GM23338 (cell line): ENCODE results near the gene IGSF21. TPM values are rescaled to one million over a fixed set of nuclear protein-coding genes. Genes with fewer than 3 reads are reported as not detected.

Experiments
- ATAC-seq: fragments of 200-7000 bp; cut with Tn5 transposase; 3 replicates; pipeline ENCODE4 v1.9.1; 2020
- DNase-seq: peaks from one replicate; pipeline ENCODE4 v3.0.0-alpha.2; 2015; ENCODE audit warnings: low spot score
- H2AFZ ChIP-seq: fragments of 200-600 bp; sonication (generic); 2 replicates; pipeline ENCODE4 v1.8.0; 2016; ENCODE audit warnings: antibody characterized with exemption, mild to moderate bottlenecking, moderate library complexity
- H3F3A ChIP-seq: fragments of 200-600 bp; sonication (generic); replicated peaks from 2 replicates; pipeline ENCODE4 v1.8.0; 2017; ENCODE audit warnings: antibody characterized with exemption, mixed run types, low read depth
- H3K27ac ChIP-seq: fragments of 200-600 bp; sonication (generic); 2 replicates; pipeline ENCODE4 v1.6.1; 2016; ENCODE audit warnings: low read depth
- H3K27me3 ChIP-seq: fragments of 200-600 bp; sonication (generic); 2 replicates; pipeline ENCODE4 v1.8.0; 2016; ENCODE audit warnings: mild to moderate bottlenecking, mixed run types, moderate library complexity; ENCODE audit not compliant: insufficient read depth
- H3K36me3 ChIP-seq: fragments of 200-600 bp; sonication (generic); 2 replicates; pipeline ENCODE4 v1.8.0; 2016; ENCODE audit warnings: mild to moderate bottlenecking; ENCODE audit not compliant: insufficient read depth
- H3K4me1 ChIP-seq: fragments of 200-600 bp; sonication (generic); 2 replicates; pipeline ENCODE4 v1.8.0; 2016; ENCODE audit warnings: mild to moderate bottlenecking, moderate library complexity; ENCODE audit not compliant: insufficient read depth
- H3K4me2 ChIP-seq: fragments of 200-600 bp; sonication (generic); 2 replicates; pipeline ENCODE4 v1.7.1; 2017; ENCODE audit warnings: mixed run types
- H3K4me3 ChIP-seq: fragments of 200-600 bp; sonication (generic); 2 replicates; pipeline ENCODE4 v1.6.1; 2016; ENCODE audit warnings: mixed run types
- H3K79me2 ChIP-seq: fragments of 200-600 bp; sonication (generic); replicated peaks from 2 replicates; pipeline ENCODE4 v1.8.0; 2017; ENCODE audit warnings: mild to moderate bottlenecking; ENCODE audit not compliant: insufficient read depth
- H3K9me2 ChIP-seq: fragments of 200-600 bp; sonication (generic); 2 replicates; pipeline ENCODE4 v1.8.0; 2017; ENCODE audit not compliant: insufficient read depth
- H4K20me1 ChIP-seq: fragments of 200-600 bp; sonication (generic); replicated peaks from 2 replicates; pipeline ENCODE4 v1.8.0; 2017; ENCODE audit warnings: mild to moderate bottlenecking; ENCODE audit not compliant: insufficient read depth
- H3K27ac Mint-ChIP-seq: 2 replicates; pipeline ENCODE4 v1.8.0; 2020; ENCODE audit warnings: inconsistent platforms, mild to moderate bottlenecking, moderate library complexity, mixed read lengths
- H3K27me3 Mint-ChIP-seq: 3 replicates; pipeline ENCODE4 v1.8.0; 2022; ENCODE audit warnings: low read depth, mild to moderate bottlenecking, moderate library complexity, mixed read lengths, inconsistent platforms; ENCODE audit not compliant: insufficient read depth, poor library complexity
- H3K36me3 Mint-ChIP-seq: 3 replicates; pipeline ENCODE4 v1.8.0; 2021; ENCODE audit warnings: low read depth, mild to moderate bottlenecking, inconsistent platforms, moderate library complexity, mixed read lengths
- H3K4me1 Mint-ChIP-seq: 3 replicates; pipeline ENCODE4 v1.8.0; 2020; ENCODE audit warnings: mild to moderate bottlenecking, inconsistent platforms, mixed read lengths
- H3K4me3 Mint-ChIP-seq: 3 replicates; pipeline ENCODE4 v1.8.0; 2021; ENCODE audit warnings: moderate library complexity, mild to moderate bottlenecking, inconsistent platforms, mixed read lengths
- H3K9me3 Mint-ChIP-seq: 3 replicates; pipeline ENCODE4 v1.8.0; 2020; ENCODE audit warnings: moderate library complexity, mild to moderate bottlenecking, inconsistent platforms, mixed read lengths
- CREB1 ChIP-seq: fragments of 250-450 bp; sonication (Bioruptor Pico); IDR thresholded peaks from 2 replicates; pipeline ENCODE4 v1.5.0; 2020; ENCODE audit warnings: low read depth, mild to moderate bottlenecking, moderate library complexity
- EZH2phosphoT487 ChIP-seq: fragments of 200-600 bp; sonication (generic); IDR thresholded peaks from one replicate; pipeline ENCODE4 v1.8.1; 2018; ENCODE audit warnings: antibody characterized with exemption; ENCODE audit not compliant: unreplicated experiment
- JUNB ChIP-seq: IDR thresholded peaks from one replicate; pipeline ENCODE4 v1.6.1; 2016; ENCODE audit warnings: antibody characterized with exemption; ENCODE audit not compliant: unreplicated experiment
- NANOG ChIP-seq: IDR thresholded peaks from 2 replicates; pipeline ENCODE4 v1.6.1; 2016; ENCODE audit warnings: antibody characterized with exemption, borderline replicate concordance
- POLR2AphosphoS5 ChIP-seq: IDR thresholded peaks from 2 replicates; pipeline ENCODE4 v1.6.1; 2016; ENCODE audit warnings: antibody characterized with exemption, low read depth
- STAT1 ChIP-seq: IDR thresholded peaks from one replicate; pipeline ENCODE4 v1.6.1; 2016; ENCODE audit warnings: antibody characterized with exemption; ENCODE audit not compliant: unreplicated experiment
- ZNF331 ChIP-seq: fragments of 250-450 bp; sonication (Bioruptor Pico); IDR thresholded peaks from 2 replicates; pipeline ENCODE4 v1.5.0; 2020; ENCODE audit warnings: low read depth, mild to moderate bottlenecking, moderate library complexity
- polyA plus RNA-seq: library from polyadenylated mRNA; unstranded; fragments of >200 nt; fragmentation: Nextera tagmentation; extraction: Ambion mirVana; gene quantifications from 2 replicates; pipeline ENCODE4 v1.2.1, GENCODE V29; 2016
- total RNA-seq: library from RNA; depleted of rRNA; stranded (reverse); fragments of >200 nt; shearing (Covaris generic); gene quantifications from 2 replicates; pipeline ENCODE4 v1.2.3, GENCODE V29; 2014
- TF ChIP-seq, protein P1 (sequence below): IDR thresholded peaks from one replicate; pipeline ENCODE4 v1.6.1; 2018; ENCODE audit warnings: antibody characterized with exemption; ENCODE audit not compliant: unreplicated experiment
- TF ChIP-seq, protein P2 (sequence below): fragments of 250-450 bp; sonication (Bioruptor Pico); IDR thresholded peaks from 2 replicates; pipeline ENCODE4 v1.5.0; 2020; ENCODE audit warnings: mild to moderate bottlenecking, moderate library complexity
- TF ChIP-seq, protein P3 (sequence below), 2 experiments: fragments of 200-600 bp in 1 of 2; sonication (generic) in 1 of 2; conservative IDR thresholded peaks; 2 replicates each; pipeline versions ENCODE4 v1.5.1 to v1.6.1; 2016 to 2017; ENCODE audit warnings: antibody characterized with exemption in 2 of 2, low read depth in 2 of 2, mild to moderate bottlenecking in 2 of 2, moderate library complexity in 1 of 2

Gene IGSF21
- total and polyA plus RNA-seq, 2 experiments from 2014 or later = 15.6 to 15.7 TPM

DNA sequence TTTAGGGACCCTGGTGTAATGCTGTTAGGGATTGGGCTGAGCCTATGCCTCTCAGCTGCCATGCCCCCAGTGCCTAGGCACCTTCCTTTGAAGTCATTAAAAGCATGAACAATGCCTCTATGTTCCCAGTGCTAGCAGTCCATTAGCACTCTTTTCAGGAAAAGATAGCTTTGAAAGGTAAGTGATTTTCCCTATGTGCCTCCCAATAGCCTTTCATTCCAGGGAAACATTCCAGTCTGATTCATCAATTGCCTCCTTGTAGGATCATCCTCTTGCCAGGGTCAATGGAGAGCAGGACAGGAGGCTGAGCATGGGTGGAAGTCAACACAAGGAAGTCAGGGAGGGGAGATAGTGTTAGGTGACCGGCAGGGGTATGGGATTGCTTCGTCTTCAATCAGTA, 8.6 kb upstream of the IGSF21 start (continued):
- TF ChIP-seq, protein P1, sequence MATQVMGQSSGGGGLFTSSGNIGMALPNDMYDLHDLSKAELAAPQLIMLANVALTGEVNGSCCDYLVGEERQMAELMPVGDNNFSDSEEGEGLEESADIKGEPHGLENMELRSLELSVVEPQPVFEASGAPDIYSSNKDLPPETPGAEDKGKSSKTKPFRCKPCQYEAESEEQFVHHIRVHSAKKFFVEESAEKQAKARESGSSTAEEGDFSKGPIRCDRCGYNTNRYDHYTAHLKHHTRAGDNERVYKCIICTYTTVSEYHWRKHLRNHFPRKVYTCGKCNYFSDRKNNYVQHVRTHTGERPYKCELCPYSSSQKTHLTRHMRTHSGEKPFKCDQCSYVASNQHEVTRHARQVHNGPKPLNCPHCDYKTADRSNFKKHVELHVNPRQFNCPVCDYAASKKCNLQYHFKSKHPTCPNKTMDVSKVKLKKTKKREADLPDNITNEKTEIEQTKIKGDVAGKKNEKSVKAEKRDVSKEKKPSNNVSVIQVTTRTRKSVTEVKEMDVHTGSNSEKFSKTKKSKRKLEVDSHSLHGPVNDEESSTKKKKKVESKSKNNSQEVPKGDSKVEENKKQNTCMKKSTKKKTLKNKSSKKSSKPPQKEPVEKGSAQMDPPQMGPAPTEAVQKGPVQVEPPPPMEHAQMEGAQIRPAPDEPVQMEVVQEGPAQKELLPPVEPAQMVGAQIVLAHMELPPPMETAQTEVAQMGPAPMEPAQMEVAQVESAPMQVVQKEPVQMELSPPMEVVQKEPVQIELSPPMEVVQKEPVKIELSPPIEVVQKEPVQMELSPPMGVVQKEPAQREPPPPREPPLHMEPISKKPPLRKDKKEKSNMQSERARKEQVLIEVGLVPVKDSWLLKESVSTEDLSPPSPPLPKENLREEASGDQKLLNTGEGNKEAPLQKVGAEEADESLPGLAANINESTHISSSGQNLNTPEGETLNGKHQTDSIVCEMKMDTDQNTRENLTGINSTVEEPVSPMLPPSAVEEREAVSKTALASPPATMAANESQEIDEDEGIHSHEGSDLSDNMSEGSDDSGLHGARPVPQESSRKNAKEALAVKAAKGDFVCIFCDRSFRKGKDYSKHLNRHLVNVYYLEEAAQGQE = no peak
- TF ChIP-seq POLR2AphosphoS5 (no peak), CREB1 (CRISPR knock-in tag) (no peak), ZNF331 (CRISPR knock-in tag) (no peak)

DNA sequence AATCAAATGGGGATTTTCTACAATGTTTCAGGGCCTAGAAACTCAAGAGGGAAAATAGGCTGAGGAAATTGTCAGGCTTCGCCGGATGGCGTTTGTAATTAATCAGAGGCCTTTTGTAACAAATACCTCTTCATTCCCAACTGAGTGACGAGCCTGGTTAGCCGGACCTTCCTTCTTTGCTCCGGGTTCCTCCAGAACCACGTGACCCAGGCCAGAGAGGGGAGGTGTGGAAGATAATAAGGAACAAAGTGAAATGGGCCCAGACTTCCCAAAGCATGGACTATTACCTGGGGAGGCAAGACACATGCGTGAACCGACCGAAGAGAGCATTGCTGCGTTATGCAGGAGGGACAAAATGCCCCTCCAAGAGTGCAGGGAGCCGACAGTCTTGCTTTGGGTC, 7.5 kb upstream of the IGSF21 start:
- H3K9me2 ChIP-seq = no peaks in the 10 kb centered on the region
- H3K9me3 Mint-ChIP-seq = peaks cover 8% of the 10 kb centered on the region
- peaks cover 6% of the 10 kb centered on the region; the same call in 2 of the 3 replicates for H3K36me3 Mint-ChIP-seq
- peaks cover 18% of the 10 kb centered on the region for H3K27me3 Mint-ChIP-seq
- H3K4me1 Mint-ChIP-seq = peaks cover 5% of the 10 kb centered on the region; the same call in 2 of the 3 replicates
- ATAC-seq (no peak), DNase-seq (no peak)
- H2AFZ ChIP-seq = no peak overlapping the region
- no peaks in the 10 kb centered on the region for H3K79me2 ChIP-seq
- 0 out of 2 replicates have a peak, but pooled peaks cover 3% of the 10 kb centered on the region for H3K4me1 ChIP-seq
- no peak overlapping the region for H3K4me3 Mint-ChIP-seq
- no peak overlapping the region for H3K4me2 ChIP-seq
- no peak overlapping the region for H3K27ac Mint-ChIP-seq
- H3K4me3 ChIP-seq = no peak overlapping the region
- H4K20me1 ChIP-seq = no peaks in the 10 kb centered on the region
- peaks cover 12% of the 10 kb centered on the region; the same call in 1 of the 2 replicates for H3K27me3 ChIP-seq
- 0 out of 2 replicates have a peak, but pooled peaks cover 10% of the 10 kb centered on the region for H3F3A ChIP-seq
- H3K27ac ChIP-seq = no peak overlapping the region
- no peaks in the 10 kb centered on the region for H3K36me3 ChIP-seq
- TF ChIP-seq CREB1 (CRISPR knock-in tag) (no peak), JUNB (no peak), EZH2phosphoT487 (no peak), NANOG (no peak), STAT1 (no peak), POLR2AphosphoS5 (no peak)
- TF ChIP-seq, protein P1 = no peak
- TF ChIP-seq, protein P2, sequence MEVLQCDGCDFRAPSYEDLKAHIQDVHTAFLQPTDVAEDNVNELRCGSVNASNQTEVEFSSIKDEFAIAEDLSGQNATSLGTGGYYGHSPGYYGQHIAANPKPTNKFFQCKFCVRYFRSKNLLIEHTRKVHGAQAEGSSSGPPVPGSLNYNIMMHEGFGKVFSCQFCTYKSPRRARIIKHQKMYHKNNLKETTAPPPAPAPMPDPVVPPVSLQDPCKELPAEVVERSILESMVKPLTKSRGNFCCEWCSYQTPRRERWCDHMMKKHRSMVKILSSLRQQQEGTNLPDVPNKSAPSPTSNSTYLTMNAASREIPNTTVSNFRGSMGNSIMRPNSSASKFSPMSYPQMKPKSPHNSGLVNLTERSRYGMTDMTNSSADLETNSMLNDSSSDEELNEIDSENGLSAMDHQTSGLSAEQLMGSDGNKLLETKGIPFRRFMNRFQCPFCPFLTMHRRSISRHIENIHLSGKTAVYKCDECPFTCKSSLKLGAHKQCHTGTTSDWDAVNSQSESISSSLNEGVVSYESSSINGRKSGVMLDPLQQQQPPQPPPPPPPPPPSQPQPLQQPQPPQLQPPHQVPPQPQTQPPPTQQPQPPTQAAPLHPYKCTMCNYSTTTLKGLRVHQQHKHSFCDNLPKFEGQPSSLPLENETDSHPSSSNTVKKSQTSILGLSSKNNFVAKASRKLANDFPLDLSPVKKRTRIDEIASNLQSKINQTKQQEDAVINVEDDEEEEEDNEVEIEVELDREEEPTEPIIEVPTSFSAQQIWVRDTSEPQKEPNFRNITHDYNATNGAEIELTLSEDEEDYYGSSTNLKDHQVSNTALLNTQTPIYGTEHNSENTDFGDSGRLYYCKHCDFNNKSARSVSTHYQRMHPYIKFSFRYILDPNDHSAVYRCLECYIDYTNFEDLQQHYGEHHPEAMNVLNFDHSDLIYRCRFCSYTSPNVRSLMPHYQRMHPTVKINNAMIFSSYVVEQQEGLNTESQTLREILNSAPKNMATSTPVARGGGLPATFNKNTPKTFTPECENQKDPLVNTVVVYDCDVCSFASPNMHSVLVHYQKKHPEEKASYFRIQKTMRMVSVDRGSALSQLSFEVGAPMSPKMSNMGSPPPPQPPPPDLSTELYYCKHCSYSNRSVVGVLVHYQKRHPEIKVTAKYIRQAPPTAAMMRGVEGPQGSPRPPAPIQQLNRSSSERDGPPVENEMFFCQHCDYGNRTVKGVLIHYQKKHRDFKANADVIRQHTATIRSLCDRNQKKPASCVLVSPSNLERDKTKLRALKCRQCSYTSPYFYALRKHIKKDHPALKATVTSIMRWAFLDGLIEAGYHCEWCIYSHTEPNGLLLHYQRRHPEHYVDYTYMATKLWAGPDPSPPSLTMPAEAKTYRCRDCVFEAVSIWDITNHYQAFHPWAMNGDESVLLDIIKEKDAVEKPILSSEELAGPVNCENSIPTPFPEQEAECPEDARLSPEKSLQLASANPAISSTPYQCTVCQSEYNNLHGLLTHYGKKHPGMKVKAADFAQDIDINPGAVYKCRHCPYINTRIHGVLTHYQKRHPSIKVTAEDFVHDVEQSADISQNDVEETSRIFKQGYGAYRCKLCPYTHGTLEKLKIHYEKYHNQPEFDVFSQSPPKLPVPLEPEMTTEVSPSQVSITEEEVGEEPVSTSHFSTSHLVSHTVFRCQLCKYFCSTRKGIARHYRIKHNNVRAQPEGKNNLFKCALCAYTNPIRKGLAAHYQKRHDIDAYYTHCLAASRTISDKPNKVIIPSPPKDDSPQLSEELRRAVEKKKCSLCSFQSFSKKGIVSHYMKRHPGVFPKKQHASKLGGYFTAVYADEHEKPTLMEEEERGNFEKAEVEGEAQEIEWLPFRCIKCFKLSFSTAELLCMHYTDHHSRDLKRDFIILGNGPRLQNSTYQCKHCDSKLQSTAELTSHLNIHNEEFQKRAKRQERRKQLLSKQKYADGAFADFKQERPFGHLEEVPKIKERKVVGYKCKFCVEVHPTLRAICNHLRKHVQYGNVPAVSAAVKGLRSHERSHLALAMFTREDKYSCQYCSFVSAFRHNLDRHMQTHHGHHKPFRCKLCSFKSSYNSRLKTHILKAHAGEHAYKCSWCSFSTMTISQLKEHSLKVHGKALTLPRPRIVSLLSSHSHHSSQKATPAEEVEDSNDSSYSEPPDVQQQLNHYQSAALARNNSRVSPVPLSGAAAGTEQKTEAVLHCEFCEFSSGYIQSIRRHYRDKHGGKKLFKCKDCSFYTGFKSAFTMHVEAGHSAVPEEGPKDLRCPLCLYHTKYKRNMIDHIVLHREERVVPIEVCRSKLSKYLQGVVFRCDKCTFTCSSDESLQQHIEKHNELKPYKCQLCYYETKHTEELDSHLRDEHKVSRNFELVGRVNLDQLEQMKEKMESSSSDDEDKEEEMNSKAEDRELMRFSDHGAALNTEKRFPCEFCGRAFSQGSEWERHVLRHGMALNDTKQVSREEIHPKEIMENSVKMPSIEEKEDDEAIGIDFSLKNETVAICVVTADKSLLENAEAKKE (CRISPR knock-in tag) = no peak
- TF ChIP-seq, protein P3, sequence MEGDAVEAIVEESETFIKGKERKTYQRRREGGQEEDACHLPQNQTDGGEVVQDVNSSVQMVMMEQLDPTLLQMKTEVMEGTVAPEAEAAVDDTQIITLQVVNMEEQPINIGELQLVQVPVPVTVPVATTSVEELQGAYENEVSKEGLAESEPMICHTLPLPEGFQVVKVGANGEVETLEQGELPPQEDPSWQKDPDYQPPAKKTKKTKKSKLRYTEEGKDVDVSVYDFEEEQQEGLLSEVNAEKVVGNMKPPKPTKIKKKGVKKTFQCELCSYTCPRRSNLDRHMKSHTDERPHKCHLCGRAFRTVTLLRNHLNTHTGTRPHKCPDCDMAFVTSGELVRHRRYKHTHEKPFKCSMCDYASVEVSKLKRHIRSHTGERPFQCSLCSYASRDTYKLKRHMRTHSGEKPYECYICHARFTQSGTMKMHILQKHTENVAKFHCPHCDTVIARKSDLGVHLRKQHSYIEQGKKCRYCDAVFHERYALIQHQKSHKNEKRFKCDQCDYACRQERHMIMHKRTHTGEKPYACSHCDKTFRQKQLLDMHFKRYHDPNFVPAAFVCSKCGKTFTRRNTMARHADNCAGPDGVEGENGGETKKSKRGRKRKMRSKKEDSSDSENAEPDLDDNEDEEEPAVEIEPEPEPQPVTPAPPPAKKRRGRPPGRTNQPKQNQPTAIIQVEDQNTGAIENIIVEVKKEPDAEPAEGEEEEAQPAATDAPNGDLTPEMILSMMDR (conservative IDR thresholded peaks at IDR 0.05; ENCODE audit: low read depth in 2 of 2) = no peak
